GM18499 (cell line): Measurements from ENCODE around the gene HMCN1.

ENCODE experiments used
- ATAC-seq: cut with Tn5 transposase; IDR thresholded peaks from one replicate; pipeline ENCODE4 v1.9.1; 2021; ENCODE audit warnings: moderate number of reproducible peaks; ENCODE audit not compliant: insufficient read depth, unreplicated experiment

The HMCN1 gene

DNA sequence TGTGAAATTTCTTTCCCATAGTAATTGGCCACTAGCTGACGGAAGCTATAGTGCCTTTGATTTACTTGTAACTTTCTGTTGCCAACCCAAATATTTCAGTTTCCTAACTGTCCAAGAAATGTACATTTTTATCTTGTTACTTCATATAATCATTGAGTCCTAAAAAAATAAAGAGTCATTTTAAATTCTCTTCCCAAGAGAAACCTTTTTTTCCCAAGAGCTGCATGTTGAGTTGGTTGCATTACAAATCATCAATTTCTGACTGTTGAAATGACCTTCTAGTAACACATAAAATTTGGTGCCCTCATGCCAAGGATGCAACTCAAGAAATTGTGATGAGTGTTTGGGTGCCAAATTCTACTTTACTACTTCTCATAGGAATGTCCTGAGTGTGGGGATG is 61.0 kb downstream of the HMCN1 start:
- no peak for ATAC-seq

DNA sequence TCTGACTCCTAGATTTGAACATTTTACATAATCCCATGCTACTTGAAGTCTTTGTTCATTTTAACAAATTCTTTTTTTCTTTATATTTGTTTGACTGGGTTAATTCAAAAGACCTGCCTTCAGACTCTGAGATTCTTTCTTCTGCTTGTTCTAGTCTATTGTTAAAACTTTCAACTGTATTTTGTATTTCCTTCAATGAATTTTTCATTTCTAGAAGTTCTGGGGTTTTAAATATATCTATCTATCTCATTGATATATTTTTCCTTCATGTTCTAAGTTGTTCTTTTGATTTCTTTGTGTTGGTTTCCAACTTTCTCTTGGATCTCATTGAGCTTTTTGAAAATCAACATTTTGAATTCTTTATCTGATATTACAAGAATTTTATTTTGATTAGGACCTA is 64.3 kb downstream of the HMCN1 start:
- no peak for ATAC-seq

DNA sequence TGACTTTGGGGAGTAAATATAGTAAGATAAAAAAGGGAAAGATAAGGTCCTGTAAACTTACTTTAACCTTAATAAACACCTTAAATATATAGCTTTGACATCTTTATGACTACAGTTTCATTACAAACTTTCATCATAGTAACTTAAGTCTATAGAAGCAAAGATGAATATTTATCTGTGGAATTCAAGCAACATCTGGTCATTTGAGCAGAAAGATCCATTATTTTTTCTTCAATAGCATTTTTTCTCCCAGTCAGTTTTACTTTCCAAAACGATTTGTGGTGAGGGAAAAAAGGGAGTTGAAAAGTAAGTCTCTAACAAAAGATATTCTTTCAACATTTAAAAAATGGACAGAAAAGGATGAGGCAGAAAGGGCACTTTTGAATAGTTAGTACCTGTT is 69.0 kb downstream of the HMCN1 start:
- no peak for ATAC-seq

DNA sequence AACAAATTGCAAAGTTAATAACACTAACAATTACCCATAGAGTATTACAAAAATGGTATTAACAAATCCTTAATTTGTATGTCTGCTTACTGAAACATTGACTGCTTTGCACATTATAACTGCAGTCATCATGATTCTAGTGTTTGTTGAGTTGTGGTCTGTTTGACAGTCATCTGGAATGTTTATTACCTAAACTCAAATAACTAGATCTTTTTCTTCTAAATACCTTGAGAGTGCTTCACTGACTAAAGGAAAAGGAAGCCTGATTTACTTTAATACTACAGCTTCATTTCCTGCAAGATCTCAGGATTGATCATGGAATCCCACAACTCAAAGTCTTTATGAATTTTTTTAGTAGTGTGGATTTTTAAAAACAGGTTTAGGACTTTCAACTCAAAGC is 70.0 kb downstream of the HMCN1 start:
- ATAC-seq, result no peak

DNA sequence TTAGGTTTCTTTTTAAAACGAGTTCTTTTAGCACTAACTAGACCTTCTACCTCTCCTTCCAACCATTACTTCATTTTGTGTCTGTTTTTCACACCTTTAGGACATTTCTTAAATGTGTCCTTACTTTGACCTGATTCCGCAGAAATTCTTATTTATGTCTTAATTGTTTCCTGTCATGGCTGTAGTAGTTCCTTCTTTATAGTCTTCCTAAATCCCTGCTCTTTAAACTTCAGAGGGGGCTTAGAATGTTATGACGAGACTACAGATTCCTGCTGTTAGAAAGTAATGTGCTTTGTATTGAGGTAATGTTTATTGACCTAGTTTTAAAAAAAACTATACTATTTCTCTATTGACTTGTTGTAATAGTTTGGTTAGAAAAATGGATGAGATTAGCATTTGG is 70.4 kb downstream of the HMCN1 start:
- ATAC-seq, result no peak

DNA sequence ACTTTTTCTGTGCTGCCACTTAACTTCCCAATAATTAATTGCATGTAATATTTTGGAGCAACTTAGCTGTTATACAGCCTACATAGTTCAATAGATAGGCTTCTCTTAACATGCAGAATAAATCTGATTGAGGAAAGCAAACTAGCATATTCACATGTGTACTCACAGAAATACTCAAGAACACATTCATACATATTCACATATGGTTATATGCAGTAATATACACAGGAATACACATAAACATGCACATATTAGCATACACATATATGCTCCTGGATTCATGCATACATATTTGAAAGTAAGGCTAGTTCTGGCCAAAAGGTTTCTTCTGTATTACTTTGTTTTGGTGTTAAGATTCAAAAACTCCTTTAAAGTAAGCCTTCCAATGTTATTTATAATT is 73.1 kb downstream of the HMCN1 start:
- no peak for ATAC-seq

DNA sequence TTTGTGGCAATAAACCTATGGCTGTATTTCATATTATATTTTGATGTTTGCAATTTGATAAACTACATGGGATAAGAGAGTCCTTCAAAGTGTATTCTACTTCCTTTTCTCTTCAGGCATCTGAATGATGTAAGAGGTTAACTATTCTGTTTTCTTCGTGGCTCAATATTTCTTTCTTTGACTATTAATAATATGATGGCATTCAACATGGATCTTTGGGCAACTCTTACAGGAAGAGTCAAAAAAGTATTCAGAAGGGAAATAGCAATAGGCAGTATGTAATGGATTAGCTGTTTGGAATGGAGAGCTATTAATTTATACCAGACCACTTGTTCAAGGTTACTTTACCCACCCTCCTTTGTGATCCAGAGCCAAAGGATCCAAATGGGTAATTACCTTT is 74.4 kb downstream of the HMCN1 start:
- no peak for ATAC-seq

DNA sequence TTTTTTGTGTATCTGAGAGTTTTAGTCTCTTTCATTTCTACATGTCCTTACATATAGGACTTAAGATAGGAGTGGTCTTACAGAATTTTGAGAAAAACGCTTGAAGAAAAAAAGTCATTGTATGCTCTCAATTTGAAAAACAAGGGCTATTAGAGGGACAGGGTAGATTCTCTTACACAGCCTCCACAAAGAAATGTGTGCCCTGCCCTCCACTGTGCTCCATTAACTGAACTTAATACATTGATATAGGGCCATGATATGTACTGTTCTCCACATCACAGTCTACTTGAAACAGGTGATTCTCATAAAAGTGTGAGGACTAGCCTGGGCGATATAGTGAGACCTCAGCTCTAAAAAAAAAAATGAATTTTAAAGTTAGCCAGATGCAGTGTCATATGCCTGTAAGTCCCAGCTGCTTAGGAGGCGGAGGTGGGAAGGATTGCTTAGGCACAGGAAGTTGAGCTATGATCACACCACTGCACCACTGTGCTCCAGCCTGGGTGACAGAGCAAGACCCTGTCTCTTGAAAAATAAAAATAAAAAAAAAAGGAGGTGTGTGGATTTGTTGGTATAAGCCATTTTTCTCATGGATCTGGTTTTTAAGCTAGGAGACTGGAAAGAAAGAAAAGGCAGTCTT is 77.0 kb downstream of the HMCN1 start:
- no peak for ATAC-seq

DNA sequence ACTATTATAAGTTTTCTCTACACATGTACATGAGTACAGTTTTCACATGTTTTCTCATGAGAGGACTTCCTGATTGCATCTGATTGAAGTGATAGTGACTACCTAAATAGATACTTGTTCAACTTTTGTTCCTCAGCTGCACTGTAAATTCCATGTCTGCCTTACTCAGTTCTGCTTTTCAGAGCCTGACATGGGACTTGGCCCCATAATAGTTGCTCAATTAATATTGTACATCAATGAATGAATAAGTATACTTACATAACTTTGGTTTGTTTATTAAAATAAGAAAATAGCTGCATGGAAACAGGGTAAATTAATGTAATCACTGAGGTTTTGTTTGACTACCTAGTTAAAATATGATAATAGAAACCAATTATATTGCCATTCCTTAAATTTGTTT is 78.7 kb downstream of the HMCN1 start:
- ATAC-seq, result no peak

DNA sequence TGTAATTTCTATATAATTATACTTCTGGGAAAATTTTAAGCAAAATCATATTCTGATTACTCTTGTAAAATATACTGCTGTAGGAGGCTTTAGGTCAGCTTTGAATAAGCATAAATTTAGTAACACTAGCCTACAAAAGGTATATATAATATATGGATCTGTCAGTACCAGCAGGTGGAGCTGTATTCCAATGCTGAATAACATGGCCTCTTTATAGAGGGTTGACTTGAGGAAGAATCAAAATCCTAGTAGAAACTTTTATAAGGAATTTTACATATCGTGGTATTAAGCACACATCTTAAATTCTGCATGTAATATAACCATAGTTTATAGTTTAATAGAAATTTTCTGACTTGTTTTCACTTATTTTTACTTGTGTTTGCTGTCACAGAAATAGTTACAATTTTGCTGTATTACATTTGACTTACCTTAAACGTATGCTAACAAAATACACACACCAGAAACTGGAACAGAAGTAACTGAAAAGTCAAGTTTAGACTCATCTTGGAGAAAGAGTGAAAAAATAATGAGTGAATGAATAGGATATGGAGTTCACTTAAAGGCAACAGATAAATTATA is 79.3 kb downstream of the HMCN1 start:
- ATAC-seq, result no peak

DNA sequence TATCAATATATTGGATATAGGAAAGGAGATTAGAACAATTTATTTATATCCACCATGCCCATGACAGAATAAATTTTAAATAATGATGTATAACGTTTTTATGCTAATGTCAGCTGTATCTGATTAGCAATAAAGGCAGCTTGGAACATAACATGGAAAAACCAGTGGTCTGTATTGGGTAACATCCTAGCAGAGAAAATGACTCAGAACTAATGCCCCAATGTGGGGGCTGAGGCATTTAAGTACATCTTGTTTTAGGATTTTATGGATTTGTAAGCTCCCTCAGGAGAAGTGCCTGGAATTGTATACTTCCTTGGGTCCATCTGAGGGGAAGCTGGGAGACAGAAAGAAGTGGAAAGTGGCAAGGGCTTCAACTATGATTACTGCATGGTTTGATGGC is 82.3 kb downstream of the HMCN1 start:
- ATAC-seq, result no peak

DNA sequence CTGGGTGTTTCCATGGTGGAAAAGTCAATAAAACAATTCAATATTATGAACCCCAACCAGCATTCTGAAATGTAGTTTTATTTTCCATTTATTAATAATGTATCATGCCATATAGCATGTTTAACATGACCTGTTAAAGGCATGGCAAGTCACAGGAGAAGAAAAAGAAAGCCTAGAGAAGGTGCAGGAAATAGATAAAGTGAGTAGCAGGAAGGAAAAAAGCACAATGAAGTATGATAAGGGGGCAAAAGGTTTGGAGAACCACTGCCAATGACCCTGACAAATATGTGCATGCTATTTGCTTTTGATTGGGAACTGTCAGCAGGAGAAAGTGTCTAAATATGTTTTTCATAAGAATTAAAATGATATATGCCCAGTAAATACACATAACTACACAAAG is 85.6 kb downstream of the HMCN1 start:
- ATAC-seq, result no peak

DNA sequence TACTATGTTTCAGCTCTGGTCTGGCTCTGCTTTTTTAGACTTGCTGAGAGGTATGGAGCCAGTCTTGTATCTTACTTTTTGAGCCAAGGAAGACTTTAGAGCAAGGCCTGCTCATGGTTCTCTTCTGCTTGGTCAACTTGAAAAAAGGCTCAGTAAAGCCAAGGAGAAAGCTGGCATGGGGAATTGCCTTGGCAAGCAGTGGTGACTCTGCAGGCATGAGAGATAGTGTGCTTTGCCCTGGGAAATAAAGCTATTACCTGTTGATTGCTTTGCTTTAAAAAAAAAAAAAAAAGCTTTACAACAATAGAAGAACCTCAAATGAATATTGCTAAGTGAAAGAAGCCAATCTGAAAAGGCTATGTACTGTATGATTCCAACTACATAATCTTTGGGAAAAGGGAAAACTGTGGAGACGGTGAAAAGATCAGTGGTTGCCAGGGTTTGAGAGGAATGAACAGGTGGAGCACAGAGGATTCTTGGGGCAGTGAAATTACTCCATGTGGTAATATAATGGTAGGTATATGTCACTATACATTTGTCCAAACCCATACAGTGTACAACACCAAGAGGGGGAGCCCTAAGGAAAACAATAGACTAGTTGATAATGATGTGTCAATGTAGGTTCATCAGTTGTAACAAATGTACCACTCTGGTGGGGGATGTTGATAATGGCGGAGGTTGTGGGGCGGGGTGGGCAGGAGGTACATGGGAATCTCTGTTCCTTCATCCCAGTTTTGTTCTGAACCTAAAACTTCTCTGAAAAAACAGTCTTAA is 87.6 kb downstream of the HMCN1 start:
- no peak for ATAC-seq

DNA sequence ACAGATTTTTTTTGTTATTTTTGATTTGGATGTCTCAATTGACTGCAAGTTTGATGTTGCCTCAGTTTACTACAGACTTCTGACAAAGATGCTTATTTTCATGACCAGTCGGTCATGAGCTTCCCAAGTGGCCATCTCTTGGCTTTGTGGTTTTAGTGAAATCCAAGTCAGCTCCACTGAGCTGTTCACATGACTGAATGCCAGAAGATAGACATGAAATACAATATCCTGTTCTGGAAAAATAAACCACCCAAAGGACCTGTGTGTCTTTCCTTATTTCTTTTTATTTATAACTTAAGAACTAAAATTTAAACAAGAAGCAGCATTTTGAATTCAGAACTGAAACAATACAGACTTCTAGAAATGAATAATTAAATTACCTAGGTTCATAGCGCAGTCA is 89.3 kb downstream of the HMCN1 start:
- ATAC-seq, result no peak

DNA sequence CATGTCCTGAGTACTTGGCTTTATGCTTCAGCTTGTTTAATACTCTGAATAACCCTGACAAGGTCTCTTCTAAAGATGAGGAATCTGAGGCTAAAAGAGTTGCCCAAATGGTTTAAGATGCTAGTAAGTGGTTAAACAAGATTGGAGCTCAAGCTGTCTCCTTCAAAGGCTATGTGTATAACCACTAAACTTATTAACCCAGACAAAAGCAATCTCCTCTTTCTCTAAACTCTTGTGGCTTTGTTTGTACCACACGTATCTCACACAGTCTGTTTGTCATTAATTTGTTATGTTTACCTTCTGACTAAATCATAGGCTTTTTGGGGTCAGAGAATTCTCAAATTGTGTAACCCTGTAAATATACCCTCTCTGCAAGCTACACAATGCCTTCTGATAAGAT is 89.9 kb downstream of the HMCN1 start:
- ATAC-seq, result no peak

DNA sequence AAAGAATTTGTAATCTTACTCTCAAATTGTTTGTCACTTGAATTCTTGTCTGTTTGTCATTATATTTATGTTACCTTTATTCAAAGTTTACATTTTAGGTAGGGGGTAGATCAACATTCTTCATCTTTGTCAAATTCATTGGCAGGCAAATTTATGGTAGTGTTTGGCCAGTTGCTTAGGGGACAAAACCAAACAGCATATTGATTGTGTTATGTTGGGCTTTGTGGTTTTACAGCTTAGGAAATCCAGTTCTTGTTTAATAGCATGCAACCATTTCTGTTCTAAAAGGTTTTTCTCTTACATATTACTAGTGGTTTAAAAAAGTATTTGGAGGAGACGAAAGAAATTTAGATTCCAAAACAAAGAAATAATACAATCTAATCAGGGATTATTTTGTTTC is 91.4 kb downstream of the HMCN1 start:
- ATAC-seq, result no peak

DNA sequence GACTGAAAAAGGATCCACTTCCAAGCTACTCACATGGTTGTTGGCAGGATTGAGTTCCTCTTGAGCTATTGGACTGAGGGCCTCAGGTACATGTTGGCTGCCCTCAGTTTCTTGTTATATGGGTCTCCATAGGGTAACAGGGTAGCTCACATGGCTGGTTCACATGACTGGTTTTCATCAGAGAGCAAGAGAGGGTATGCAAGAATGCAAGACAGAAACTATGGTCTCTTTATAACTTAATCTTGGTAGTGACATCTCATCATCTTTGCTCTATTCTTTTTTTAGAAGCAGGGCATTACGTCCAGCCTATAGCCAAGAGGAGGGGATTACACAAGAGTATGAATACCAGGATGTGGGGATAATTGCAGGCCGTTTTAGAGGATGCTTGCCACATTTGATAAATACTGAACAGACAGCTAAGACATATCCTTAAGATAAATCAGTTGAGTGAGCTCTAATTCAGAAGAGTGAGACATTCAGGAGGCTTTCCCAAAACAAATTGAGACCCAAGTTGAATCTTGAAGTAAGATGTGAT is 100.2 kb downstream of the HMCN1 start:
- ATAC-seq, result no peak

DNA sequence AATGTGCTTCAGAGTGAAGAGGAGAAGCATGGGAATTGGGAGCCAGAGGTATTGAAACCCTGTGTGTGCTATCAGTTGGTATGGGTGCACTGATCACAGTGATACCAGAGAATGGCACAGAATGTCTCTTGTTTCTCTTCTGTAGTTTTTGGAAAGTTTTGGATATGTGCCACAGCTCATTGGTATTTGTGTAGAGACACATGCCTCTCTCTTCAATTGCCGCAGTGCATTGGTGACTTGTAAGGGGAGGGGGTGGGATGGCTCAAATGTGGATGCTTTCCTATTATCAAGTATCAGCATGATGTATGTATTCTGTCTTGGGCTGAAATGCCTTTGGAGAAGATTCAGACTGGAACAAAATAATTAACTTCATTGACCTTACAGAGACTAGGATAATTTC is 101.0 kb downstream of the HMCN1 start:
- ATAC-seq, result no peak

DNA sequence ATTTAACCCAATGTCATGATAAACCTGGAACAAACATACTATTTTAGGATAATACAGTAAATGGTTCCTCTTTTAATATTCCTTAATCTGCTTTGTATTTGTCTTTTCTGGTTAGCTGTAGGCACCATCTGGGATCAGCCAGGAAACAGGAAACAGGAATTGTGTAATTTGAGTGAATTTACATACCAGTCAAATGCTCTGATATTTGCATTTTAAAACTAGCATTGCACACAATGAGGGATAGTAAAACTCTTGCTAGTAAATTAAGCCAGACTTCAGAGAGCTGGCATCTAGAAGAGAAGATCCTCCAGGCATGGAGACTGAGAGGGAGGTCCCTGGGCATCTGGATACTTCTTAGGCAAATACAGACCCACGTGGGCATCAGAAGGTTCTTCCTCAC is 103.5 kb downstream of the HMCN1 start:
- no peak for ATAC-seq

DNA sequence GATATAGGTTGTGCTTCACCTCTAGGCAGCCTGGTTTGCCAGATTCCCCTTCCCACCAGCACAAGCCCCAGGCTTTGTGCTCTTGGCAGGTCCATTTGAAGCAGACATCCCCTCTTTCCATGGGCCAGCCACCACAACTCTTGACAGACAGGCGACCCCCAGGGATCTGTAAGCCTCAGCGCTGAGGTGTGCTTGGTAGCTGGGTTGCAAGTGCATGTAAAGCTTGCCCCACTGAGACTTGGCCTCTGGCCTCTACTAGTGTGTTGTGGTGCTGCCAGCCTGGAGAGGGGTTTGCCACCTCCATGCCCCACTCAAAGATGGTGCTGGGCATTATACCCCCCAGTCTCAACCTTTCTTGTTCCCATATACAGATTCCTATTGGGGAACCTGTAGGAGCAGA is 103.9 kb downstream of the HMCN1 start:
- no peak for ATAC-seq

DNA sequence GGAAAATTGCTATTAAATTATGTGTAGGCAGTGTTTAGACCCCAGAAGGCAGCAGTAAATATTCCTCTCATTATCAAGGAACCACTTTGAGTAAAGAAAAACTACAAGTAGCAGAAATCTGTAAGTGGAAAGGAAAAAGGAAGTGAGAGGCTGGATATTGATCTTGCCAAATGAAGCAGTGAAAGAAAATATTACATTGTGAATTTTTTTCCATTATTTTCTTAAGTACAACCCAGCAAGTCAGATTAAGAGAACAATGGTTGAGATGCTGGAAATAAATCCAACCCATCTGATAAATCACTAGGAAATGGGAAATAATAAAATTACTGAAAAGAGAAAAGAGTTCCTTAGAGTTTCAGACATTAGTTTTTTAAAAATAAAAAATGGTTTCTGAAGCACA is 106.7 kb downstream of the HMCN1 start:
- no peak for ATAC-seq
